GM13977 (cell line): Measurements from ENCODE around the gene TCF25.

ENCODE experiments used
- DNase-seq: peaks from one replicate; pipeline ENCODE4 v3.0.0; 2012; ENCODE audit warnings: low spot score
- CTCF ChIP-seq: IDR thresholded peaks from 2 replicates; pipeline ENCODE4 v1.5.1; 2012; ENCODE audit warnings: mild to moderate bottlenecking, control low read depth; ENCODE audit not compliant: insufficient read depth; ENCODE audit errors: extremely low read depth, missing control alignments
- in situ Hi-C: fragments of 300-500 bp; cut with MboI; formaldehyde crosslinking; loops from one replicate; pipeline ENCODE4 v1.12.0; 2022; ENCODE audit warnings: low sequenced_read_pairs, low pct_unique_long_range_greater_than_20kb, mixed read lengths, inconsistent platforms; ENCODE audit not compliant: unreplicated experiment

Gene TCF25

DNA sequence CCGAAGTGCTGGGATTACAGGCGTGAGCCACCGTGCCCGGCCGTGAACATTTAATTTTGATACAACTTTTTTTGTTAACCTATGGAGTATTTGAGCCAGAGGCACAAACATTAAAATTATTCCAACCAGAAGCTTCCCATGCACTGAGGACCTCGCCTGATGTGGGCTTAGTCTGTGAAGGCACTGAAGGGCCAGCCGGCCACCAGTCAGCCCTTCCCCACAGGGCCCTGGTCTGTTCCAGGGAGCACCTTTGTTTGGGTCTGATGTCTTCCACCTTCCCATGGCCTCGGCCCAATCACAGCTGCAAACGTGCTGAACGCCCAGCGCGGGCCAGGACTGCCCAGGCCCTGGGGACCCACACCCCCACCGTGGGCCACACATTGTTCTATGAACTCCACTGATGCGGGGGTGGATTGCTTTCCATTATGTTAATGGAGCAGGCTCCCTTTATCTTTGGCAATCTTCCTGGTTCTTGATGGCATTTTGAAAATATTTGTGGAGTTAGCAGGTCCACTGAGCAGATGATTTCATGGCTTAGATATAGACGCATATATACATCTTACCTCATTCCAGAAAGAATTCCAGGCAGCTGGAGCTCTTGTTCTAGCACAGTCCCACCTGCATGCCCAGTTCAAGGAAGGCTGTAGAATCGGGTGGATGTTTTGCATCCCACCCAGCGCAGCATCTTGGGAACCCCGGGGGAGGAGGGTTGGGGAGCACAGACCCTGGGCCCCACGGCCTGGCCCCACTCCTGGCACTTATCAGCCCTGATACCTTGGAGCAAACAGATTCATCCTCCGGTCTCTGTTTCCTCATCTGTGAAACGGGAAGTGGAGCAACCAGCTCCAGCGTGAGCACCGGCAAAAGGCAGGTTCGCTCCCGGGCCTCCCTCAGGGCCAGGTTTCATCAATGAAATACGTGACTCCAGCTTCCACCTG, 30.7 kb upstream of the TCF25 start:
- in situ Hi-C loops, result no loop called here
- TF ChIP-seq CTCF, result no peak
- DNase-seq, result no peak

- no peak for DNase-seq
- in situ Hi-C loops, result no loop called here
- no peak for TF ChIP-seq CTCF
Observed at GRCh38 chr16:89843409-89844350, 29.7 kb upstream of the TCF25 start.

- no peak for DNase-seq
- in situ Hi-C loops, result no loop called here
- no peak for TF ChIP-seq CTCF
Observed at GRCh38 chr16:89844739-89845339, 28.6 kb upstream of the TCF25 start.

DNA sequence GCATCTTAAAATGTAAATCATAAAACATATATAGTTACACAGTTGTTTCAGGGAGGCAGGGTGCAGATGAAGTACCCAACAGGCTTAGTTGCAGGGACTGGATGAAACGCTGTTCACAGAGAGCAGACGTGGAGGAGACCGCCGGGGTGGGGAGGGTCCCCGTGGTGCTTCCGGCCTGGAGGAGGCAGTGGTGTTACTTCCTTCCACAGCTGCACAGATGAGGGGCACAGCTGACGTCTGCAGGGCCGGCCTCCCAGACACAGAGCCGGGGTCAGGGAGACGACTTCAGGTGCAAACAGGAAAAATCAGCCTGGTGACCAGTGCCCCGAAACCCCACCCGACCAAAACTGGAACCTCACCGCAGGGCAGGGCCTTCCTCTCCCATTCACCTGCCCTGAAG, 28.0 kb upstream of the TCF25 start:
- peak; percentile 3 for TF ChIP-seq CTCF
- in situ Hi-C loops, result no loop called here
- DNase-seq, result peak; percentile 72

- in situ Hi-C loops, result no loop called here
- no peak for DNase-seq
- TF ChIP-seq CTCF, result no peak
Observed at GRCh38 chr16:89847051-89847939, 26.1 kb upstream of the TCF25 start.

DNA sequence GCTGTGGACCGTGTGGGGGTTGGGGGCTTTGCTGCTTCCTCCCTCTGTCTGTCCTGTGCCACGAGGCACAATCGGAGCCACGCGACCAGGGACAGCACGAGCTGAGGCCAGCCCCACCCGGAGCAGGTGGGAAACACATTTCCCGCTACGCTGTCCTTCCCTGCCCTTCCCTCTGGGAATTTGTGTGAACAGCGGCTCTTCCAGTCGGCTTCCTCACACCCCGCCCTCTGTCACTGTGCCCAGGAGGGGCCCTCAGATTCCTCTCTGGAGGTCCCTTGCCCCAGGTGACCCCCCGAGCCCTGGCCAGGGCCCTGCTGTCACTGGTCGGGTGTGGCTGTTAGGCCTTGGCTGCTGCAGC, 25.5 kb upstream of the TCF25 start:
- in situ Hi-C loops, result no loop called here
- DNase-seq, result no peak
- TF ChIP-seq CTCF, result no peak
